ENCODE data around the gene AMFR.

The AMFR gene

GRCh38 chr16:56372013-56372634 lies 53.2 kb downstream of the AMFR start (continued):
- TF ChIP-seq ZNF112 (tag by site-specific recombination; IDR thresholded peaks at IDR 0.05), result no peak
- TF ChIP-seq KLF9 (tag by site-specific recombination; IDR thresholded peaks at IDR 0.05; ENCODE audit: low read depth), result no peak
- no peak for TF ChIP-seq ZNF639 (tag by site-specific recombination; IDR thresholded peaks at IDR 0.05)
- TF ChIP-seq HIC1 (tag by site-specific recombination; IDR thresholded peaks at IDR 0.05), result no peak
- no peak for TF ChIP-seq ZNF610 (tag by site-specific recombination; IDR thresholded peaks at IDR 0.05; ENCODE audit: borderline replicate concordance)
- no peak for TF ChIP-seq ZNF654 (tag by site-specific recombination; IDR thresholded peaks at IDR 0.05; ENCODE audit: low read depth)
- no peak for TF ChIP-seq ZNF658 (tag by site-specific recombination; IDR thresholded peaks at IDR 0.05)
- no peak for TF ChIP-seq ZNF133 (tag by site-specific recombination; IDR thresholded peaks at IDR 0.05)
- TF ChIP-seq MEIS1 (CRISPR knock-in tag; IDR thresholded peaks at IDR 0.05; ENCODE audit: borderline replicate concordance), result no peak

DNA sequence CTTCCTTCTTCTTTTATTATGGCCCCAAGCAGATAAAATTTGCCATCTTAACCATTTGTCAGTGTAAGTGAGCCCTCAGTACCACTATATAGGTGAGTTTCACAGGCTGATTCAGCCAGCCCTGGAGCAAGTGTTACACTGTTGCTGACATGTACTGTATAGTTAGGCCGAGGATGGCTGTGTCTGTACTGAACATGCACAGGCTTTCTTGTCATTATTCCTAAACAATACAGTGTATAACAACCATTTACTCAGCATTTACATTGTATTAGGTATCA lies 53.7 kb downstream of the AMFR start:
- CTCF ChIA-PET, result interaction anchor here (0.6 to 4.3 kb wide), 2 partner anchors 15 to 827 kb away, joined by 3 to 35 read pairs; no protein-coding TSS in a partner anchor
- H3K9me3 ChIP-seq (ENCODE audit: control insufficient read depth, insufficient read depth, low read depth, low read length), result no peaks in the 10 kb centered on the region
- peaks cover 7 to 45% of the 10 kb centered on the region in 2 experiments for H3K36me3 ChIP-seq (ENCODE audit: control insufficient read depth in 2 of 2, insufficient read depth in 1 of 2, low read length in 2 of 2)
- peaks cover 28% of the 10 kb centered on the region for H3K4me1 ChIP-seq (ENCODE audit: control insufficient read depth, insufficient read depth, low read length)
- H3K27ac ChIP-seq (ENCODE audit: extremely low read depth, low read depth, low read length), result peak overlapping the region; percentile 34; the same call in 1 of the 2 replicates
- POLR2A ChIA-PET, result no interaction called here
- no peak overlapping the region for H3K4me3 ChIP-seq (ENCODE audit: low read depth, low read length)
- TF ChIP-seq ZNF391 (tag by site-specific recombination; IDR thresholded peaks at IDR 0.05; ENCODE audit: borderline replicate concordance, low read depth) (no peak), ZNF398 (tag by site-specific recombination; IDR thresholded peaks at IDR 0.05) (no peak), ZNF658 (tag by site-specific recombination; IDR thresholded peaks at IDR 0.05) (no peak), ZBTB8A (tag by site-specific recombination; IDR thresholded peaks at IDR 0.05) (no peak), ZNF76 (tag by site-specific recombination; IDR thresholded peaks at IDR 0.05; ENCODE audit: borderline replicate concordance, low read depth) (no peak), ZNF202 (tag by site-specific recombination; IDR thresholded peaks at IDR 0.05; ENCODE audit: borderline replicate concordance) (no peak), ELK4 (IDR thresholded peaks at IDR 0.05; ENCODE audit: borderline replicate concordance, low read depth, low read length) (no peak), ZNF302 (tag by site-specific recombination; IDR thresholded peaks at IDR 0.05; ENCODE audit: low read depth) (no peak), BCL11A (tag by site-specific recombination; IDR thresholded peaks at IDR 0.05; ENCODE audit: low read depth) (no peak), SP2 (tag by site-specific recombination; IDR thresholded peaks at IDR 0.05) (no peak), PATZ1 (tag by site-specific recombination; IDR thresholded peaks at IDR 0.05) (no peak), ZNF768 (tag by site-specific recombination; IDR thresholded peaks at IDR 0.05) (no peak), ZNF423 (tag by site-specific recombination; IDR thresholded peaks at IDR 0.05) (no peak), ZNF792 (tag by site-specific recombination; IDR thresholded peaks at IDR 0.05) (no peak), KLF9 (tag by site-specific recombination; IDR thresholded peaks at IDR 0.05; ENCODE audit: low read depth) (no peak), ZNF155 (tag by site-specific recombination; IDR thresholded peaks at IDR 0.05) (no peak)
- TF ChIP-seq, protein P1, sequence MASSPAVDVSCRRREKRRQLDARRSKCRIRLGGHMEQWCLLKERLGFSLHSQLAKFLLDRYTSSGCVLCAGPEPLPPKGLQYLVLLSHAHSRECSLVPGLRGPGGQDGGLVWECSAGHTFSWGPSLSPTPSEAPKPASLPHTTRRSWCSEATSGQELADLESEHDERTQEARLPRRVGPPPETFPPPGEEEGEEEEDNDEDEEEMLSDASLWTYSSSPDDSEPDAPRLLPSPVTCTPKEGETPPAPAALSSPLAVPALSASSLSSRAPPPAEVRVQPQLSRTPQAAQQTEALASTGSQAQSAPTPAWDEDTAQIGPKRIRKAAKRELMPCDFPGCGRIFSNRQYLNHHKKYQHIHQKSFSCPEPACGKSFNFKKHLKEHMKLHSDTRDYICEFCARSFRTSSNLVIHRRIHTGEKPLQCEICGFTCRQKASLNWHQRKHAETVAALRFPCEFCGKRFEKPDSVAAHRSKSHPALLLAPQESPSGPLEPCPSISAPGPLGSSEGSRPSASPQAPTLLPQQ (tag by site-specific recombination; IDR thresholded peaks at IDR 0.05), result no peak
